Activated naive CD8-positive, alpha-beta T cell treated with anti-CD3 and anti-CD28 coated beads, Interleukin-2, amount 10 ng/mL, durations not matched to agents 7 days and 5 days (primary cell): ENCODE results near the gene SLC25A17. TPM values are rescaled to one million over a fixed set of nuclear protein-coding genes. Genes with fewer than 3 reads are reported as not detected.
"Not testable (repeated sequence)": the region's sequence is repeated elsewhere in the genome, so short reads cannot be mapped to it uniquely, and the experiment has no call there.

Experiments
- ATAC-seq: fragments of 150-1000 bp; cut with Tn5 transposase; one replicate; pipeline ENCODE4 v1.10.0; 2021; ENCODE audit warnings: low read depth, moderate library complexity
- POLR2A ChIA-PET: fragments of 350-600 bp; sonication (Branson Sonifier 250); formaldehyde crosslinking; loops from one replicate; lab custom pipeline; 2021; ENCODE audit warnings: antibody characterized with exemption; lab: Charles Lee
- DNase-seq: peaks from one replicate; pipeline ENCODE4 v3.0.0; 2021
- H3K27ac Mint-ChIP-seq: one replicate; pipeline ENCODE4 v1.8.0; 2022; ENCODE audit warnings: mild to moderate bottlenecking, mixed read lengths
- H3K27me3 Mint-ChIP-seq: one replicate; pipeline ENCODE4 v1.8.0; 2022; ENCODE audit warnings: mild to moderate bottlenecking, moderate library complexity, mixed read lengths
- H3K36me3 Mint-ChIP-seq: one replicate; pipeline ENCODE4 v1.8.0; 2021; ENCODE audit warnings: mild to moderate bottlenecking, mixed read lengths
- H3K4me1 Mint-ChIP-seq: one replicate; pipeline ENCODE4 v1.8.0; 2021; ENCODE audit warnings: mixed read lengths
- H3K4me3 Mint-ChIP-seq: one replicate; pipeline ENCODE4 v1.8.0; 2022; ENCODE audit warnings: mild to moderate bottlenecking, moderate library complexity, mixed read lengths
- H3K9me3 Mint-ChIP-seq: one replicate; pipeline ENCODE4 v1.8.0; 2021; ENCODE audit warnings: mixed read lengths
- total RNA-seq, 2 experiments: library from RNA; stranded (reverse); gene quantifications; one replicate each; pipeline ENCODE4 v1.2.3, GENCODE V29; 2021

Gene SLC25A17, protein sequence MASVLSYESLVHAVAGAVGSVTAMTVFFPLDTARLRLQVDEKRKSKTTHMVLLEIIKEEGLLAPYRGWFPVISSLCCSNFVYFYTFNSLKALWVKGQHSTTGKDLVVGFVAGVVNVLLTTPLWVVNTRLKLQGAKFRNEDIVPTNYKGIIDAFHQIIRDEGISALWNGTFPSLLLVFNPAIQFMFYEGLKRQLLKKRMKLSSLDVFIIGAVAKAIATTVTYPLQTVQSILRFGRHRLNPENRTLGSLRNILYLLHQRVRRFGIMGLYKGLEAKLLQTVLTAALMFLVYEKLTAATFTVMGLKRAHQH
- total RNA-seq = 10 to 100 TPM; 17.8 to 20.6 TPM

DNA sequence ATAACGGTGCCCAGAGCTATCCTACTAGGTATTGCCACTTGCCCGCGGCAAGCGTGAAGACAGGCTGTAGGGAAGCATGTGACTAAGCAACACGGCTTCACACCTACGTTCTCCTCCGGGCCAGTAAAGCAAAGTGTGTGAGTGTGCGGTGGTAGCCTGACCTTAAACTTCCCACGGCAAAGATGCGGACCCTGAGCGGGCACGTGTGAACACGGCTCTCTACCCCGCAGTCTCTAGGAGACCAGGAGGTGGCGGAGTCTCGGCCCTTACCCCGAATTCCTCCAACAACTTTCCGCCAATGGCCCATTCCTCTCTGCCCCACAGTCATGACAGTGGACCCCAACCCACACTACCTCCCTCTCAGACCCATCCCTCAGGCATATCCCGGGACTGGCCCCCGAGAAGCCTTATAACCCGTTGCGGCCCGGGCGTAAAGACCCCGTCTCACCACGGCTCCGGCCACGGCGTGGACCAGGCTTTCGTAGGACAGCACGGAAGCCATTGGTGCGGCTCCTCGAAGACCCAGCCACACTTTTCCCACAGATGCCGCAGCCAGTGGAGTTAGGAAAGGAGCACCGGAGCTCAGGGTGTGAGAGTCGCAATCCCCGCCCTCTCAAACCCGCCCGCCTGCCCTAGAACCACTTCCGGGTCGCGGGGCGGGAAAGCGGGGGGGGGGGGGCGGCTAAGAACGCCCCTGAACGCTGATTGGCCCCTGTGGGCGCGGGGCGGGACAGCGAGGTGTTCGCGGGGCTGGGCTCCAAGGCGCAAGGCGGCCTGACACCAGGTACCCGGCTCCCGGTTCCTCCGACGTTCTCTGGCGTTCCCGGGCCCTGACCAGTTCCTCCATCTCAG lies at the start of gene SLC25A17:
TSS of gene SLC25A17 (minus strand) at position 600 of the 852 bp plus-strand sequence. CDS start at position 502, 98 bp downstream.
- H3K27me3 Mint-ChIP-seq = no peaks in the 10 kb centered on the region
- H3K4me3 Mint-ChIP-seq = peak within 1 kb of the TSS; percentile 88
- peak; percentile 89 for ATAC-seq
- no peaks in the 10 kb centered on the region for H3K9me3 Mint-ChIP-seq
- DNase-seq = peak; percentile 90
- POLR2A ChIA-PET = interaction anchor here (0.6 to 2.0 kb wide), 7 partner anchors 37 to 870 kb away, joined by 3 to 11 read pairs (median 4); partner anchors contain the start of genes PMM1, SNU13, ST13 and XPNPEP3
- H3K36me3 Mint-ChIP-seq = peaks cover 15% of the 10 kb centered on the region
- H3K27ac Mint-ChIP-seq = peak within 1 kb of the TSS; percentile 80
- H3K4me1 Mint-ChIP-seq = peaks cover 21% of the 10 kb centered on the region

DNA sequence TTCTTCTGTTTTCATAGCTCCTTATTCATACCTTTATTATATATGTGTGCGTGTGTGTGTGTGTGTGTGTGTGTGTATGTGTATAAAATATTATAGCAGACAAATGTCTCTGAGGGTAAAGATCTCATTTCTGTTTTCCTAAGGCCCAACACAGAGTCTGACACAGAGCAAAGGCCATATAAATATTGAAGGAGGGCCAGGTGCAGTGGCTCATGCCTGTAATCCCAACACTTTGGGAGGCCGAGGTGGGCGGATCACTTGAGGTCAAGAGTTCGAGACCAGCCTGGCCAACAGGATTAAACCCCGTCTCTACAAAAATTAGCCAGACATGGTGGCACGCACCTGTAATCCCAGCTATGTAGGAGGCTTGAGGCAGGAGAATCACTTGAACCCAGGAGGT lies 49.2 kb upstream of the SLC25A17 start:
- not testable (repeated sequence) for H3K36me3 Mint-ChIP-seq, H3K27ac Mint-ChIP-seq, ATAC-seq, H3K4me1 Mint-ChIP-seq, H3K9me3 Mint-ChIP-seq, H3K27me3 Mint-ChIP-seq, H3K4me3 Mint-ChIP-seq, DNase-seq
- POLR2A ChIA-PET = interaction anchor here (2.2 kb wide), 1 partner anchor 11 kb away, joined by 11 read pairs; the partner anchor contains the start of genes ST13 and XPNPEP3

DNA sequence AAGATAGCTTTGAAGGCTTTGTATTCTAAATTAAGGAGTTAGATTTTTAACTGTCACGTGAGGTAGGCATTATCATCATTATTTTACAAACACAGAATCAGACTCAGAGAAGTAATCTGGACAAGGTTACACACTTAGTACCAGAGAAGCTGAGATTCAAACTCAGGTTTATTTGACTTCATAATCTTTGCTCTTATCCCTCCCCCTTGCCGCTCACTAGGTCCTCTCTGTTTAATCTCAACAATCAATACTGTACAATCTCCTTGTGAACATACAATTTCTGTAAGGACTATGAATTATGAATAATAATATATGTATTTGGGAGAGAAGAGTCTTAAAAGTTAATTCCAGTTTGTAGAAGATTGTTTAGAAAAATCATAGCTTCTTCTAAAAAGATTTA lies 48.0 kb upstream of the SLC25A17 start:
- Mint-ChIP-seq H3K4me1 (peaks cover 7% of the 10 kb centered on the region), H3K27ac (no peak overlapping the region), H3K9me3 (no peaks in the 10 kb centered on the region), H3K36me3 (peaks cover 3% of the 10 kb centered on the region), H3K27me3 (no peaks in the 10 kb centered on the region), H3K4me3 (no peak overlapping the region)
- ATAC-seq (no peak), DNase-seq (no peak)
- POLR2A ChIA-PET = interaction anchor here (0.6 to 2.2 kb wide), 2 partner anchors 10 to 14 kb away, joined by 3 to 11 read pairs; partner anchors contain the start of genes ST13 and XPNPEP3

DNA sequence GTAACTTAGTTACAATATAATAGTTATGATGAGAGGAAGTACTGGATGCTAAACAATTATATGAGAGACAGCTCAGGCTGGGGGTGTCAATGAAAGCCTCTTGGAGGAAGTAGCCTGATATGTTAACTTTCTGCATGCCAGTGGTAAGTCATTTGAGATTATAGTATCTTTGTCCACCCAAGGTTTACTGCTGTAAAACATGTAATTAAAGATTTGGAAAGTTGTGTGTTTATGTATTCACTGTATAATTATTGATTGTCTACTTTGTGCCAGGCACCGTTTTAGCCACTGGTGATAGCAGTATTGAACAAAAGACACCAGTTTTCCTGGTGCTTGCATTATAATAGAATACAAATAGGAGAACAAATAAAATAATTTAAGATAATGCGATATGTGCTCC lies 43.4 kb upstream of the SLC25A17 start:
- DNase-seq (no peak), ATAC-seq (no peak)
- peaks cover 8% of the 10 kb centered on the region for H3K36me3 Mint-ChIP-seq
- H3K4me1 Mint-ChIP-seq = peaks cover 17% of the 10 kb centered on the region
- POLR2A ChIA-PET = no interaction called here
- H3K27ac Mint-ChIP-seq = no peak overlapping the region
- no peak overlapping the region for H3K4me3 Mint-ChIP-seq
- H3K9me3 Mint-ChIP-seq = no peaks in the 10 kb centered on the region
- no peaks in the 10 kb centered on the region for H3K27me3 Mint-ChIP-seq

DNA sequence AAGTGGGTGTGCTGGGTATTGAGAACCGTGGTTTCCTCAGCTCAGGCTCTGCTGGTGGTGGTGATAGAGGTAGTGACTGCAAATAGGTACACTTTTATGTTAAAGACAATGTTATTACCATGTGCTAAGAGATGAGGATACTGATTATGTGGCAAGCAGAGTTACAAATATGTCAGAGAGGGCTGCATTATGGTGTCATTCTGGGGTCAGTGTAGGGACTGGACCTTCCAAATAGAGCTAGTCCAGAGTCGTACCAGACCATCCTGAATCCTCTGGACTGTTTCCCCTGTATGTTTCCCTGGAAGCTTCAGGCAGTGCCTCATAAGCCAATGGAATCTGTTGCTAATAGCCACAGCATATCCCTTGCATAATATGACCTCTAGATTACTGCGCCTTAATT lies 42.9 kb upstream of the SLC25A17 start, which contains the start of gene DNAJB7:
TSS of gene DNAJB7 (minus strand) at position 101 of the 400 bp plus-strand sequence. CDS start 119 bp downstream, outside the sequence.
- Mint-ChIP-seq H3K27ac (peak within 1 kb of the TSS; percentile 30), H3K36me3 (peaks cover 8% of the 10 kb centered on the region), H3K4me3 (no peak within 1 kb of the TSS), H3K9me3 (no peaks in the 10 kb centered on the region), H3K4me1 (peaks cover 17% of the 10 kb centered on the region), H3K27me3 (no peaks in the 10 kb centered on the region)
- ATAC-seq = no peak
- no peak for DNase-seq
- POLR2A ChIA-PET = no interaction called here

DNA sequence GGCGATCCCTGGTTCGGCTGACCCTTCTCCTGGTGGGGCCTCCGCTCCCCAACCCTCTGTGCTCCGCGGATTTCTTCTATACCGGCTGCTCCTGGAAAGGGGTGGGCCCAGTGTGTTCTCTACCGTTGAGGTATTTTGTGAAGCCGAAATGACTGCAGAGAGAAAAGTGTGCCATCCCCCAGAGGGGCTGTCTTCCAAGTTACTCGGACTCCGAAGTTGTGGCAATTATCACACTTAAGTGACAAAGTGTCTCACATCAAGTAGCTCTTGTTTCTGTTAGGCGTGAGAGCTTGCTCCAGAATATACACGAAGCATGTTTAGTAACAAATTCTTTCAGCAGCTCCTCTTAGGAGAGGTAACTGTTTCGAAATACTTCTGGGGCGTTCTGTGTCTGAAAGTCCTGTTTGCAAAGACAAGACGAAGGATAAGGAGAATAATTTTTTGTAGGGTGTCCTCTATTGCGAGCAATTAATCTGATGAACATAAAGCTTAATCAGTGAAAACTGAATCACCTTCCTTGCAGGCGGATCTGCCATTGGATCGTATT lies 38.2 kb upstream of the SLC25A17 start:
- no peaks in the 10 kb centered on the region for H3K27me3 Mint-ChIP-seq
- peaks cover 35% of the 10 kb centered on the region for H3K4me1 Mint-ChIP-seq
- ATAC-seq = no peak
- peak overlapping the region; percentile 100 for H3K27ac Mint-ChIP-seq
- DNase-seq = no peak
- H3K9me3 Mint-ChIP-seq = no peaks in the 10 kb centered on the region
- H3K4me3 Mint-ChIP-seq = peak overlapping the region; percentile 99
- H3K36me3 Mint-ChIP-seq = peaks cover 9% of the 10 kb centered on the region
- POLR2A ChIA-PET = interaction anchor here (0.6 to 2.2 kb wide), 14 partner anchors 10 to 589 kb away, joined by 3 to 11 read pairs (median 5); partner anchors contain the start of genes MRTFA, RANGAP1, RBX1 and SLC25A17

DNA sequence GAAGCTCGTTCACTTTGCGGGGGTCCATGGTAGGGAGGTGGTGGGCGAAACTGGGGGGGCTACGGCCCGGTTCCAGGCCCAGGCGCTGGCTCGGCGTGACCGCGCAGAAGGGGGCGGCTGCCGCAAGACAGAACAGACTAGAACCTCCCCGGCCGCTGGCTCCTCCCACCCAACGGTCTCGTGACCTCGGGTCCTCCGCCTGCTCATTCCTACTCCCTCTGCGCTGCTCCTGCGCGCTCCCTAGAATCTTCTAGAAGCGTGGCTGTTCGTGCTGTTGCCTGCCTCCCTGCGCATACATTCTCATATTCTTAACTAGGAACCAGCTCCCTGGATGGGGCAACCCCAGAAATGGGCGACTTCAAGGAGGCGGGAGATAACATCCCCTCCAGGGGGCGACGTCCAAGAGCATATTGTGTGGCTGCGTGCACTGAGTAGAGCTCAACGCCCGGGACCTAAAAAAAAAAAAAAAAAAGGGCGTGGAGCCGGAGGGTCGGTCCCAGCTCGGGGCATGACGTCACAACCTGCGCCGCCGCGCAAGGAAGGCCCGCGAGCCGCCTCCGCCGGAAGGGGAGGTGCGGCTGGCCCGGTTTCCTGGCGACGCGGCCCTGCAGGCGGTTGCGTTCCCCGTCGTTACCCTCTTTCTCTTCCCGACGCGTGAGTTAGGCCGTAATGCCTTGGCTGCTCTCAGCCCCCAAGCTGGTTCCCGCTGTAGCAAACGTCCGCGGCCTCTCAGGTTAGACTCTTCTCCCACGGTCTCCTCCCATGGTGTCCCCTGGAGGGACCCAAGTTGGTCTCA lies 37.6 kb upstream of the SLC25A17 start, which contains the start of the genes ST13 and XPNPEP3:
TSS of gene ST13 (minus strand) at position 127 of the 796 bp plus-strand sequence. CDS start at position 28, 99 bp downstream.
TSS of gene XPNPEP3 (plus strand) at position 636 of the 796 bp plus-strand sequence. CDS start at position 670, 34 bp downstream.
- Mint-ChIP-seq H3K9me3 (no peaks in the 10 kb centered on the region), H3K4me1 (peaks cover 37% of the 10 kb centered on the region), H3K36me3 (peaks cover 7% of the 10 kb centered on the region), H3K4me3 (peak within 1 kb of the TSS; percentile 99), H3K27me3 (no peaks in the 10 kb centered on the region), H3K27ac (peak within 1 kb of the TSS; percentile 100)
- ATAC-seq = peak; percentile 92
- DNase-seq = peak; percentile 99
- POLR2A ChIA-PET = interaction anchor here (0.6 to 2.2 kb wide), 20 partner anchors 10 to 590 kb away, joined by 3 to 11 read pairs (median 4); partner anchors contain the start of genes MRTFA, RANGAP1, RBX1 and SLC25A17

DNA sequence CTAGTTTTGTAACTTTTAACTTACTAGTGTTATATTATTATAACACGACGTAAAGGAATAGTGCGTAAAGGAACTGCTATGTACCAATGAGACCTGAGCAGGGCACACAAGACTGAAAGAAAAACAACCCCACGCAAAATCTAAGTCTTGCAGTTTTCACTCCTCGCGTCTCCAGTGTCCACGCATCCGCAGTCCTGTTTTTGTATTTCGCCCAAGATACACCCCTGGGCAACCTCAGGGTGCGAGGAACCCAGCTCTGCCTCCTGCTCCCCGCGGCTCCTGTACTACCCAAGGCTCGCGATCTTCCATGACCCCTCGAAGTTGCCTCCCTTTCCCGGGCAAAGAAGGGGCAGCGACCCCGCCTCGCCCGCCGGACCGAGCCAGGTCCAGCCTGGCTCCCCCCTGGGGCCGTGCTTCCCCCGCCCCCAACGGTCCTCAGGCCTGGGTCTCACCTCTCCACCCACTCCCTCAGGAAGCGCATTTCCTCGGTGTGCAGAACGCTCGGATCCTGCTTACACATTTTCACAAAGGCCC lies 36.9 kb upstream of the SLC25A17 start:
- H3K27ac Mint-ChIP-seq = peak overlapping the region; percentile 100
- peaks cover 5% of the 10 kb centered on the region for H3K36me3 Mint-ChIP-seq
- DNase-seq (no peak), ATAC-seq (peak; percentile 10)
- POLR2A ChIA-PET = interaction anchor here (0.6 to 2.2 kb wide), 18 partner anchors 11 to 593 kb away, joined by 3 to 11 read pairs (median 4); partner anchors contain the start of genes RANGAP1, RBX1 and SLC25A17
- peaks cover 42% of the 10 kb centered on the region for H3K4me1 Mint-ChIP-seq
- H3K9me3 Mint-ChIP-seq = no peaks in the 10 kb centered on the region
- peak overlapping the region; percentile 99 for H3K4me3 Mint-ChIP-seq
- no peaks in the 10 kb centered on the region for H3K27me3 Mint-ChIP-seq

DNA sequence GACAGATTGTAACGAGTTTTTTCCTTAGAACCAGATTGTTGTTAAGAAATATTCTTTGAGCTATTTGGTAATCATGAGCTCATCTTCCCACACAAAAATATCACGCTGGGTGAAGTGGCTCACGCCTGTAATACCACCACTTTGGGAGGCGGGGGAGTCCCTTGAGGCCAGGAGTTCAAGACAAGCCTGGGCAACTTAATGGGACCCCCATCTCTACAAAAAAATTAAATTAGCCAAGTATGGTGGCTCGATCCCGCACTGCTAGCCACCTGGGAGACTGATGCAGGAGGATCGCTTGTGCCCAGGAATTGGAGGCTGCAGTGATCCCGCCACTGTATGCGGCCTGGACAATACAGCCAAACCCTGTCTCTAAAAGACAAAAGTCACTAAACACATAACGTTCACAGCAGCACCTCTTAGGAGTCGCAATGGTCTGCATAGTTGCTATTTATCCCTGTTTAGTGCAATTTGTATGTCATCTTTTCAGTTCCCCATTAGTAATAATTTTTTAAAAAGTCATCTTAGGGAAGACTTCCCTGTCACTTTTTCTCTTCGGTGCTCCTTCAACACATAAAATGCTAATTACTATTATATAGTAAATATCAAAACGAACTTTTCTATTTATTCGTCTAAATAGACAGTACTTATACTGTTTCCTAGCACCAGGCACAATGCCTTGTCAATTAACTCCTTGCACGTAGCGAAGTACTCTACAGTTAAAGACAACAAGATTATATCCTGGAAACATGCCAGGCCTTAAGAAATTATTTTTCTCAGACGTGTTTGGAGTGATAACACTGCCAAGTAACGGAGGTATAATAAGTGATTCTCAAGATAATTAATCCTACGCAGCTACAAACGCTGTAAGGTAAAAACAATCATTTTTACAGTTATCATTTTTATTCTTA lies 36.2 kb upstream of the SLC25A17 start:
- H3K27ac Mint-ChIP-seq = peak overlapping the region; percentile 72
- peaks cover 42% of the 10 kb centered on the region for H3K4me1 Mint-ChIP-seq
- H3K4me3 Mint-ChIP-seq = peak overlapping the region; percentile 99
- H3K9me3 Mint-ChIP-seq = no peaks in the 10 kb centered on the region
- POLR2A ChIA-PET = interaction anchor here (0.6 to 1.7 kb wide), 5 partner anchors 37 to 593 kb away, joined by 3 to 10 read pairs (median 5); partner anchors contain the start of gene SLC25A17
- DNase-seq (no peak), ATAC-seq (no peak)
- H3K27me3 Mint-ChIP-seq = no peaks in the 10 kb centered on the region
- peaks cover 3% of the 10 kb centered on the region for H3K36me3 Mint-ChIP-seq

DNA sequence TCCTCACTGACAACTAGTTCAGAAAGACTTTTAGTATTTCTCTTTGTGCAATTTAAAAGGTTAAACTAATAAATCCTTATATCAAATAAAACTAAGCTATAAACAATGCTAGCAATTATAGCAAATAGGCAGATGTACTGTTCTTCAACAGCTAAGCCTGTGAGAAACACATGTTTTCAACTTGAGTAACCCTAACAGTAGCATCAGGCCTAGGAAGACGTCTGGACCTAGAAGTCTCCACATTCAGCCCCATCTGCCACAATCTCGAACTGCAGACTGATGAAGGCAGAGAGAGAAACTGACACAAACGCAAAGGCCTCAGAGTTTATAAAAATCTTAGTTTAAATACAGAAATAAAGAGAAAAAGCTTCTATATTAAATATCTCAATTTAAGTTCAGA lies 34.8 kb upstream of the SLC25A17 start:
- Mint-ChIP-seq H3K4me1 (peaks cover 38% of the 10 kb centered on the region), H3K36me3 (peaks cover 5% of the 10 kb centered on the region), H3K27me3 (no peaks in the 10 kb centered on the region), H3K9me3 (no peaks in the 10 kb centered on the region), H3K27ac (peak overlapping the region; percentile 56), H3K4me3 (peak overlapping the region; percentile 38)
- DNase-seq = no peak
- POLR2A ChIA-PET = interaction anchor here (1.1 kb wide), 1 partner anchor 432 kb away, joined by 3 read pairs; the partner anchor contains the start of gene RANGAP1
- ATAC-seq = no peak

DNA sequence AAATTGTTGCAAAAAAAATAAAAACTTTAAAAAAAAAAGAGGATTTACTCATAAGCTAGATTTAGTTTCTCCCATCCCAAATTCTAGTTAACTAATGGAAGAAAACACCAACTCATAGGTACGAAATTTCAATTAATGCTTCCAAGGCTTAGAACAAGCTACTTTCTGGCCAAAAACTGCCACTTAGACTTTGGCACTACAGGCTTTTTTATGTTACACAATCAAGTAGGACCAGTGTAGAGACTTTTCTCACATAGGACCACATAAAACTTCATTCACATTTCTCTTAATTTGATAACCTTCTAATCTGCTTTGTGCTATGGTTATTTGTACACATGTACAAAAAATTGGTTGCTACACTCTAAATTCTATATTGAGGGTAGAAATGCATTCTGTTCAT lies 34.2 kb upstream of the SLC25A17 start:
- peak overlapping the region; percentile 38 for H3K4me3 Mint-ChIP-seq
- peaks cover 37% of the 10 kb centered on the region for H3K4me1 Mint-ChIP-seq
- peaks cover 5% of the 10 kb centered on the region for H3K36me3 Mint-ChIP-seq
- POLR2A ChIA-PET = interaction anchor here (1.1 kb wide), 1 partner anchor 433 kb away, joined by 3 read pairs; the partner anchor contains the start of gene RANGAP1
- ATAC-seq (no peak), DNase-seq (no peak)
- H3K9me3 Mint-ChIP-seq = no peaks in the 10 kb centered on the region
- H3K27ac Mint-ChIP-seq = peak overlapping the region; percentile 23
- no peaks in the 10 kb centered on the region for H3K27me3 Mint-ChIP-seq
